Esophagus muscularis mucosa (tissue), 4 donors: Measurements from ENCODE around the gene MAU2. TPM values are rescaled to one million over a fixed set of nuclear protein-coding genes. Genes with fewer than 3 reads are reported as not detected.

ENCODE experiments used
- DNase-seq: peaks from one replicate; pipeline ENCODE4 v3.0.0-alpha.2; 2017; ENCODE audit errors: extremely low spot score
- H3K27ac ChIP-seq, 4 donors: fragments of 200-600 bp; sonication (generic); replicated peaks in 1 of 4; 1 replicate in 3 of 4; 2 replicates in 1 of 4; pipeline ENCODE4 v1.5.1; 2016 to 2019; ENCODE audit warnings: mild to moderate bottlenecking in 1 of 4
- H3K27me3 ChIP-seq, 4 donors: fragments of 200-600 bp; sonication (generic); one replicate each; pipeline versions ENCODE4 v1.5.1 to v1.6.0; 2016 to 2019
- H3K36me3 ChIP-seq, 4 donors: fragments of 200-600 bp; sonication (generic); one replicate each; pipeline ENCODE4 v1.5.1; 2016 to 2019
- H3K4me1 ChIP-seq, 4 donors: fragments of 200-600 bp; sonication (generic); one replicate each; pipeline ENCODE4 v1.5.1; 2016 to 2019
- H3K4me3 ChIP-seq, 4 donors: fragments of 200-600 bp; sonication (generic); 1 replicate in 2 of 4; 2 replicates in 2 of 4; pipeline ENCODE4 v1.5.1; 2016 to 2019; ENCODE audit warnings: mild to moderate bottlenecking in 4 of 4, moderate library complexity in 1 of 4
- H3K9me3 ChIP-seq, 4 donors: fragments of 200-600 bp; sonication (generic); 1 replicate in 3 of 4; 2 replicates in 1 of 4; pipeline ENCODE4 v1.5.1; 2016 to 2019
- CTCF ChIP-seq, 3 experiments: fragments of 200-600 bp in 2 of 3; fragments of 450-650 bp in 1 of 3; sonication (generic) in 2 of 3; IDR thresholded peaks; one replicate each; pipeline ENCODE4 v1.5.1; 2017 to 2019; ENCODE audit warnings: antibody characterized with exemption in 3 of 3, mild to moderate bottlenecking in 2 of 3, moderate library complexity in 1 of 3
- EP300 ChIP-seq: sonication (generic); formaldehyde crosslinking; IDR thresholded peaks from one replicate; pipeline ENCODE4 v1.6.1; 2017; ENCODE audit warnings: antibody characterized with exemption
- POLR2A ChIP-seq: fragments of 450-650 bp; IDR thresholded peaks from one replicate; pipeline ENCODE4 v1.6.1; 2017; ENCODE audit warnings: antibody characterized with exemption, moderate library complexity, mild to moderate bottlenecking, low read depth
- POLR2AphosphoS5 ChIP-seq, 2 donors: sonication (generic); formaldehyde crosslinking; IDR thresholded peaks; one replicate each; pipeline ENCODE4 v1.6.1; 2017; ENCODE audit warnings: antibody characterized with exemption in 2 of 2
- WGBS: methylation state at CpG from one replicate; pipeline ENCODE4 v1.1.5; 2018; 5-methylcytosine and 5-hydroxymethylcytosine counted together
- intact Hi-C: fragments of 100-400 bp; cut with DNase I; formaldehyde crosslinking; loops from one replicate; pipeline ENCODE4 v1.15.1; 2023
- total RNA-seq, 4 donors: library from RNA; depleted of rRNA; stranded (reverse); fragments of >200 nt; gene quantifications; one replicate each; pipeline versions ENCODE4 v1.1.0 to v1.2.1, GENCODE V29; 2016

MAU2 gene
- total RNA-seq, 4 donors from 2014 or later, result 27.4 to 47.8 (median 37.6) TPM

- DNase-seq, result no peak
- H3K4me3 ChIP-seq, result no peak overlapping the region
- H3K36me3 ChIP-seq, result peaks cover 29 to 82% (median 77%) of the 10 kb centered on the region in 4 donors
- H3K27ac ChIP-seq, result no peak overlapping the region
- 53% methylated on average over 9 of the region's 9 CpGs for WGBS
- intact Hi-C loops, result no loop called here
- H3K9me3 ChIP-seq, result peaks cover 0 to 4% (median 0%) of the 10 kb centered on the region in 4 donors
- H3K4me1 ChIP-seq, result peaks cover 0 to 7% (median 0%) of the 10 kb centered on the region in 4 donors
- no peaks in the 10 kb centered on the region for H3K27me3 ChIP-seq
- TF ChIP-seq POLR2A (no peak), CTCF (IDR thresholded peaks at IDR 0.05) (no peak), EP300 (no peak), POLR2AphosphoS5 (IDR thresholded peaks at IDR 0.05) (no peak)
Measured at GRCh38 chr19:19297759-19298158, 22.9 kb upstream of the MAU2 start.

GRCh38 chr19:19300613-19301012 is 20.0 kb upstream of the MAU2 start:
- intact Hi-C loops, result no loop called here
- H3K27me3 ChIP-seq, result no peaks in the 10 kb centered on the region
- no peak overlapping the region for H3K4me3 ChIP-seq
- DNase-seq, result no peak
- no peak for TF ChIP-seq EP300
- no peak for TF ChIP-seq CTCF (IDR thresholded peaks at IDR 0.05)
- TF ChIP-seq POLR2AphosphoS5 (IDR thresholded peaks at IDR 0.05), result no peak
- TF ChIP-seq POLR2A, result no peak
- H3K36me3 ChIP-seq, result peaks cover 32 to 84% (median 77%) of the 10 kb centered on the region in 4 donors
- no peaks in the 10 kb centered on the region for H3K9me3 ChIP-seq
- 97% methylated on average over 10 of the region's 12 CpGs for WGBS
- no peak overlapping the region for H3K27ac ChIP-seq
- H3K4me1 ChIP-seq, result peaks cover 0 to 7% (median 0%) of the 10 kb centered on the region in 4 donors

- Histone ChIP-seq H3K36me3 (peaks cover 57 to 88% (median 86%) of the 10 kb centered on the region in 4 donors), H3K9me3 (no peaks in the 10 kb centered on the region), H3K4me3 (no peak overlapping the region), H3K27me3 (no peaks in the 10 kb centered on the region), H3K4me1 (no peaks in the 10 kb centered on the region), H3K27ac (no peak overlapping the region)
- TF ChIP-seq POLR2AphosphoS5 (IDR thresholded peaks at IDR 0.05) (no peak), CTCF (IDR thresholded peaks at IDR 0.05) (no peak), POLR2A (no peak), EP300 (no peak)
- 90% methylated on average over 14 of the region's 14 CpGs for WGBS
- intact Hi-C loops, result no loop called here
- no peak for DNase-seq
Measured at GRCh38 chr19:19303411-19303810, 17.2 kb upstream of the MAU2 start.

GRCh38 chr19:19304186-19304965 is 16.3 kb upstream of the MAU2 start:
- TF ChIP-seq EP300 (no peak), POLR2A (no peak), POLR2AphosphoS5 (IDR thresholded peaks at IDR 0.05) (no peak), CTCF (IDR thresholded peaks at IDR 0.05) (no peak)
- H3K4me3 ChIP-seq, result no peak overlapping the region
- no peaks in the 10 kb centered on the region for H3K9me3 ChIP-seq
- no peak for DNase-seq
- intact Hi-C loops, result no loop called here
- H3K27ac ChIP-seq, result no peak overlapping the region
- WGBS, result 89% methylated on average over 11 of the region's 14 CpGs
- no peaks in the 10 kb centered on the region for H3K27me3 ChIP-seq
- no peaks in the 10 kb centered on the region for H3K4me1 ChIP-seq
- peaks cover 64 to 97% (median 95%) of the 10 kb centered on the region in 4 donors for H3K36me3 ChIP-seq
